ENCODE data around the gene JPH2. TPM values are rescaled to one million over a fixed set of nuclear protein-coding genes. Genes with fewer than 3 reads are reported as not detected.

The JPH2 gene
- total RNA-seq, 4 donors from 2014 or later, result 0.17 to 8.7 (median 4.0) TPM

DNA sequence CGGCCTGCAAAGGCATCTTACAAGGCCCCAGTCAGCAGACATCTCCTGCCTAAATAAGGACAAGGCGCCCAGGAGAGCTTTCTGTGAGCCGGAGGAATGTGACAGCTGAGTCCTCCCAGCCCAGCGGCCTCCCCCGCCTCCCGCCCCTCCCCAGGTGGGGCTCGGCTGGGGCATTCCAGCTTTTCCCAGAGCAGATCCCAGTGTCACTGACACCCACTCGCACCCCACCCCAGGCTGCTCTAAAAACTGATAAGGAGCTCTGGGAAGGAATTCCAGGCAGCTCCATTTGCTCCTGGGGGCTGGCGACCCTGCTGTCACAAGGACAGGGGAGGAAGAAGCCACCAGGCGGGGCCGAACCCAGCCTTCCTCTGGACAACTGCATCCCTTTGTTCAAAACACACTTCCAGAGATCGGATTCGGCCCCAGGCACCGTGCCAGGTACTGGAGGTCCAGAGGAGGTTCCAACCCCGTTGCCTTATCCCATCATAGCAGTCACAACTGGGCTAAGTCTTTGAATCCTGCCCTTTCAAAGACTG is 49.7 kb downstream of the JPH2 start:
- TF ChIP-seq, protein P1, sequence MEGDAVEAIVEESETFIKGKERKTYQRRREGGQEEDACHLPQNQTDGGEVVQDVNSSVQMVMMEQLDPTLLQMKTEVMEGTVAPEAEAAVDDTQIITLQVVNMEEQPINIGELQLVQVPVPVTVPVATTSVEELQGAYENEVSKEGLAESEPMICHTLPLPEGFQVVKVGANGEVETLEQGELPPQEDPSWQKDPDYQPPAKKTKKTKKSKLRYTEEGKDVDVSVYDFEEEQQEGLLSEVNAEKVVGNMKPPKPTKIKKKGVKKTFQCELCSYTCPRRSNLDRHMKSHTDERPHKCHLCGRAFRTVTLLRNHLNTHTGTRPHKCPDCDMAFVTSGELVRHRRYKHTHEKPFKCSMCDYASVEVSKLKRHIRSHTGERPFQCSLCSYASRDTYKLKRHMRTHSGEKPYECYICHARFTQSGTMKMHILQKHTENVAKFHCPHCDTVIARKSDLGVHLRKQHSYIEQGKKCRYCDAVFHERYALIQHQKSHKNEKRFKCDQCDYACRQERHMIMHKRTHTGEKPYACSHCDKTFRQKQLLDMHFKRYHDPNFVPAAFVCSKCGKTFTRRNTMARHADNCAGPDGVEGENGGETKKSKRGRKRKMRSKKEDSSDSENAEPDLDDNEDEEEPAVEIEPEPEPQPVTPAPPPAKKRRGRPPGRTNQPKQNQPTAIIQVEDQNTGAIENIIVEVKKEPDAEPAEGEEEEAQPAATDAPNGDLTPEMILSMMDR (IDR thresholded peaks at IDR 0.05; ENCODE audit: low read depth), result no peak

DNA sequence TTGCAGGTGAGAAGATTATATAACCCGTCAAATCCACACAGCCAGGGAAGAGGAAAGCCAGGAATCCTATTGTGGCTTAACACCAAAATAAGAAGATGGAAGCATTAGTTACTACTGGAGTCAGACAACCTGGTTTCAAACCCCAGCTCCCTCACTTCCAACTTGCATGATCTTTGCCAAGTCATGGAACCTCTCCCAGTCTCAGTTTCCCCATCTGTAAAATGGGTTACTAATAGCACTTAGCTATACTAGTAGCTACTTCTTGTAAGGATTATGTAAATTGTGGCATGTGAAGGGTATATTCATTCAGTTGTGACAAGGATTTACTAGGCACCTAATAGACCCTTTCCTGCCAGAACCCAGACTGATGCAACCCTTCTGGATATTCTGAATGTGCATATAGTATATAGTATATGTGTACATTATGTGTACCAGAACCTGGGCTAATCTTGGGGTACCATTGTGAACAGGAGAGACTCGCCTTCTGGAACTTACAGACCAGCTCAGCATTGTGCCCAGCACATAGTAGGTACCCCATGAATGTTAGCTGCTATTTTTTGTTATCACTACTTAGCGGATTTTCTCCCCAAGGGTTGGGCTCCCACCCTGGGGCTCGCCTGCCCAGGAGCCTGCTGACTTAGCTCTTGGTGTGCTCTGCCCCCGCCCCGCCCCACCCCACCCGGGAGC is 50.3 kb downstream of the JPH2 start:
- TF ChIP-seq, protein P1 (IDR thresholded peaks at IDR 0.05; ENCODE audit: low read depth), result no peak

DNA sequence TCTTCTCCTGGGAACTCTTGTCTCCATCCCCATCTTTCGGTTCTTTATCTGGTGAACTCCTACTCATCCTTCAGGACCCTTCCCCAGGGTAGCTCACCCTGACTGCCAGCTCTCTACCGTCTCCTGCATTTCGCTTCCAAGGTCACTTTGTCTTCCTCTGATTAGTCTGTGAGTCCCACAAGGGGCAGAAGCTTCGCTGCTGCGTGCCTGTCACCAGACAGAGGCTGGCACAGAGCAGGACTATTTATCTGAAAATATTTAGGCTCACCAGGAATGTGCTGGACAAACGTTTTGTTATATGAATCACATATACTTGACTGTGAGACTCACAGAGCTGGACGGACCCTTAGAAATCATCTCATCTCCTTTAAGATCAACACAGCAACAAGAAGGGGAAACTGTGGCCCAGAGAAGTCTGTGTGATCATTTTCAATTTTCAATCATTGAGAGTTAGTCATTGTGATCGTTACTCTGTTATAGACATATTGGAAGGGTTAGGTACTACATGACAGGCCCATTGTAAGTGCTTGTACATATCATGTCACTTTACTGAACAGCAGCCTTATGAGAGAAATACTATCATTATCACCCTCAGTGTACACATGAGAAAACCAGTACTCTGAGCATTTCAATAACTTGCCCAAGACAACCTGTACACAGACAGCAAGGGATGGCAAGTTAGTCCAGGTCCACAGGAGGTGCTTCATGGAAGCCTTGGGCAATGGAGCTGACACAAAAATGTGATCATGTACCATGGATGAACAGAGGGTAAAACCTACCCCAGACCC is 51.4 kb downstream of the JPH2 start:
- TF ChIP-seq, protein P1 (IDR thresholded peaks at IDR 0.05; ENCODE audit: low read depth), result no peak

DNA sequence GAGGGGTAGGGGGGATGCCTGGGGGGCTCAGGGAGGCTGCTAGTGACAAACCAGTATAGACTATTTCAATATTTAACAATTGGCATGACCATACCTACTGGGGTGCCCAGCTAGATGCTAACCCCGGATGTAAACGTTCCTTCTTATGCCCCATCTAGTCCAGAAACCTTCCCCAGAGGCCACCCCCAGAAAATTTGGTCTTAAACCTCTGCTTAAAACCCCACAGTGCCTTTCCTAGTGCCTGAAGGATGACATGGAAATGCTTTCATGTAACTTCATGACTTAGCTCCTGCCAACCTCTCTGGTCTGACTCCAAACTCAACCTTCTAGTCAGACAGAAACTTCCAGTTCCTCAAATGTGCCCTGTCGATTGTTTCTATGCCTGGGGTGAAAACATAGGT is 52.0 kb downstream of the JPH2 start:
- TF ChIP-seq, protein P1 (IDR thresholded peaks at IDR 0.05; ENCODE audit: low read depth), result no peak

DNA sequence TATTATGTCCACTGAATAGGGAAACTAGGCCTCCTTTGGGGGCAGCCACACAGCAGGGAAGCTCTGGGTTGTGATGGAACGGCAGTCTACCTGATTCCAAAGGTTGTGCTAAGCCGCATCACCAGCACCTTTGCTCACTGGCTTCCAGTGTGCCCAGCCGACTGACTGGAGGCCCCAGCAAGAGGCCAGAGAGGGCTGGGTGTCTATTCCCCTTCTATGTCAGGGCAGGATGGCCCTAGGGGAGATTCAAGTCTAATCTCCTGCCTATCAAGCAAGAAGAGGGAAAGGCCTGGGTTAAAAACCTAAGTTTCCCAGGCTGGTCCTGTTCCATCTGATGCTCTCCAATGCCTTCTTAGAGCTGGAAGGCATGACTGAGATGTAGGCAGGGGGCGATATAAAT is 53.6 kb downstream of the JPH2 start:
- TF ChIP-seq, protein P1 (IDR thresholded peaks at IDR 0.05; ENCODE audit: low read depth), result no peak

DNA sequence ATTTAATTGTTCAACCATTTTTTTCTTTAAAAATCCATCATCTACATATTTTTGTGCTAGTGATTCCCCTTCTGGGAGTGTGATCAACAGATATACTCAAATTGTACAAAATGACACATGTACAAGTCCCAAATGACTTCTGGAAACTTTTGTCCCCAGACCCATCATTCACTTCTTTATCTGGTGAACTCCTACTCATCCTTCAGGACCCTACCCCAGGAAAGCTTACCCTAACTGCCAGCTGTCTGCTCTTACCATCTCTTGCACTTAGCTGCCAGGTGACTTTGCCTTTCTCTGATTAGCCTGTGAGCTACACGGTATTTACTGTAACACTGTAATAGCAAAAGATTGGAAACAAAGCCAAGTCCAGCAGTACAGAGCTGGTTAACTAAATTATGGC is 55.3 kb downstream of the JPH2 start:
- TF ChIP-seq, protein P1 (IDR thresholded peaks at IDR 0.05; ENCODE audit: low read depth), result no peak

Measured in subcutaneous adipose tissue (tissue), 4 donors.